ENCODE measurements around the gene MACROD2.

MACROD2 gene

DNA sequence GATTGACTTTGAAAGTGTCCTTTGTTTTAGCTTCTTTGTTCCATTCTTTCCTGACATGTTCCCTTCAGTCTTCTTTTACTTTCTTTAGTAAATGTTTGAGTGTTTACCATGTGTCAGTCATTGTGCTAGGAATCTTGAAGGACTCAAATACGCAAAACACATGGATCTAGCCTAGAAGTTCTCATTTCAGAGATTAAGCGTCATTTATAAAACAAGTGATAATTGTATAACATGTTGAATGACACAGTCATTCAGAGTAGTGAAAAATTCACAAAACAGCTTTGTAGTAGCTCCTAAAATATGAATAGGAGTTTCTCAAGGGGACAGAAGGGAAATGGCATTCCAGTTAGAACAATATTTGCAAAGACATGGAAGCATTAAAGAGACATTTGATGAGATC is 66.9 kb downstream of the MACROD2 start:
- H3K27ac ChIP-seq, result no peak overlapping the region
- TF ChIP-seq, protein P1, sequence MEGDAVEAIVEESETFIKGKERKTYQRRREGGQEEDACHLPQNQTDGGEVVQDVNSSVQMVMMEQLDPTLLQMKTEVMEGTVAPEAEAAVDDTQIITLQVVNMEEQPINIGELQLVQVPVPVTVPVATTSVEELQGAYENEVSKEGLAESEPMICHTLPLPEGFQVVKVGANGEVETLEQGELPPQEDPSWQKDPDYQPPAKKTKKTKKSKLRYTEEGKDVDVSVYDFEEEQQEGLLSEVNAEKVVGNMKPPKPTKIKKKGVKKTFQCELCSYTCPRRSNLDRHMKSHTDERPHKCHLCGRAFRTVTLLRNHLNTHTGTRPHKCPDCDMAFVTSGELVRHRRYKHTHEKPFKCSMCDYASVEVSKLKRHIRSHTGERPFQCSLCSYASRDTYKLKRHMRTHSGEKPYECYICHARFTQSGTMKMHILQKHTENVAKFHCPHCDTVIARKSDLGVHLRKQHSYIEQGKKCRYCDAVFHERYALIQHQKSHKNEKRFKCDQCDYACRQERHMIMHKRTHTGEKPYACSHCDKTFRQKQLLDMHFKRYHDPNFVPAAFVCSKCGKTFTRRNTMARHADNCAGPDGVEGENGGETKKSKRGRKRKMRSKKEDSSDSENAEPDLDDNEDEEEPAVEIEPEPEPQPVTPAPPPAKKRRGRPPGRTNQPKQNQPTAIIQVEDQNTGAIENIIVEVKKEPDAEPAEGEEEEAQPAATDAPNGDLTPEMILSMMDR (IDR thresholded peaks at IDR 0.05), result no peak
- TF ChIP-seq ZFX (IDR thresholded peaks at IDR 0.05; ENCODE audit: borderline replicate concordance), result no peak

- no peak for TF ChIP-seq ZFX (IDR thresholded peaks at IDR 0.05; ENCODE audit: borderline replicate concordance)
- TF ChIP-seq, protein P1 (IDR thresholded peaks at IDR 0.05), result no peak
- H3K27ac ChIP-seq, result no peak overlapping the region
Observed at GRCh38 chr20:14062786-14063185, 67.5 kb downstream of the MACROD2 start.

- no peak overlapping the region for H3K27ac ChIP-seq
- TF ChIP-seq ZFX (IDR thresholded peaks at IDR 0.05; ENCODE audit: borderline replicate concordance), result no peak
- TF ChIP-seq, protein P1 (IDR thresholded peaks at IDR 0.05), result no peak
Observed at GRCh38 chr20:14064333-14064732, 69.0 kb downstream of the MACROD2 start.

- TF ChIP-seq, protein P1 (IDR thresholded peaks at IDR 0.05), result no peak
- TF ChIP-seq ZFX (IDR thresholded peaks at IDR 0.05; ENCODE audit: borderline replicate concordance), result no peak
- H3K27ac ChIP-seq, result no peak overlapping the region
Observed at GRCh38 chr20:14064921-14065320, 69.6 kb downstream of the MACROD2 start.

GRCh38 chr20:14065774-14066173 is 70.5 kb downstream of the MACROD2 start:
- H3K27ac ChIP-seq, result no peak overlapping the region
- TF ChIP-seq, protein P1 (IDR thresholded peaks at IDR 0.05), result no peak
- TF ChIP-seq ZFX (IDR thresholded peaks at IDR 0.05; ENCODE audit: borderline replicate concordance), result no peak

DNA sequence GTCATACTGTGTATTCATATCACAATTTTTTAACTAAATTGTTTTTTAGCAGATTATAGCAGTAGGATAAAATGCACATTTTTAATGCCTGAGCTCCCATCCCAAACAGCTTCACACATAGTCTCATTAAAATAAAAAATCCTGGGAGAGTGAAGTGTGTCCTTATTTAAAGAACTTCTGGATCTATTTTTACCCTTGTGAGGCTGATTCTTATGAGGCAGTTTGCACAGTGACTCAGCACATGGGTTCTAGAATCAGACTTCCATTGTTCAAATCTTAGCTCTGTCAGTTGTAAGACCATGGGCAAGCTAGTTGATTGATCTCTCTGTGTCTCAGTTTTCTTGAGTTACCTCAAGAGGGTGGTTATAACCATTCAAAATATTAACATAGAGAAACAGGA is 72.3 kb downstream of the MACROD2 start:
- TF ChIP-seq, protein P1 (IDR thresholded peaks at IDR 0.05), result no peak
- no peak for TF ChIP-seq ZFX (IDR thresholded peaks at IDR 0.05; ENCODE audit: borderline replicate concordance)
- no peak overlapping the region for H3K27ac ChIP-seq

DNA sequence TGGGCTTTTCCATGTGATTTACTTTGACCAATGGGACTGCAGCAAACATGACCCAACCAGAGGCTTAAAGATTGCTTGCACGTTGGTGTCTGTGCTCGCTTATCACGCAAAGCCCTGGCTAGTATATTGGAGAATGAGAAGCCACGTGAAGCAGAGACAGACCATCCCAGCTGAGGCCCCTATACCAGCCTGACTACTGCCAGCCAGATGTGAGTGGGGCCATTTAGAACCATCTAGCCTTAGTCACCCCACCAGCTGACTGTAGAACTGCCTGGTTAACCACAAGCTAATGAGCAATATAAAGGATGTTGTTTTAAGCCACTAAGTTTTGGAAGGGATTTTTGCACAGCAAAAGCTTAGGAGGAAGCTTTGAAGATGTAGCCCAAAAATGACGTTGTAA is 74.5 kb downstream of the MACROD2 start:
- TF ChIP-seq, protein P1 (IDR thresholded peaks at IDR 0.05), result no peak
- no peak for TF ChIP-seq ZFX (IDR thresholded peaks at IDR 0.05; ENCODE audit: borderline replicate concordance)
- no peak overlapping the region for H3K27ac ChIP-seq
